Aorta (tissue), 5 donors: ENCODE results near the gene CHRNB4. TPM values are rescaled to one million over a fixed set of nuclear protein-coding genes. Genes with fewer than 3 reads are reported as not detected.

Experiments
- ATAC-seq: fragments of 200-7000 bp; cut with Tn5 transposase; one replicate; pipeline ENCODE4 v1.9.1; 2022; ENCODE audit warnings: moderate library complexity; ENCODE audit not compliant: low FRiP score
- DNase-seq, 2 donors: peaks; one replicate each; pipeline ENCODE4 v3.0.0-alpha.2; 2020
- H3K27ac ChIP-seq, 2 donors: one replicate each; pipeline ENCODE4 v1.5.1; 2013; ENCODE audit warnings: low read length in 2 of 2, mild to moderate bottlenecking in 2 of 2, moderate library complexity in 2 of 2, control low read depth in 1 of 2, inconsistent platforms in 1 of 2, low read depth in 1 of 2
- H3K27me3 ChIP-seq, 2 donors: one replicate each; pipeline ENCODE4 v1.6.1; 2013; ENCODE audit warnings: control low read depth in 1 of 2, low read length in 1 of 2, mild to moderate bottlenecking in 1 of 2, moderate library complexity in 1 of 2; ENCODE audit not compliant: insufficient read depth in 2 of 2, control insufficient read depth in 1 of 2
- H3K36me3 ChIP-seq, 2 donors: one replicate each; pipeline ENCODE4 v1.6.1; 2013; ENCODE audit warnings: control low read depth in 1 of 2, low read length in 1 of 2, mild to moderate bottlenecking in 1 of 2; ENCODE audit not compliant: insufficient read depth in 2 of 2, control insufficient read depth in 1 of 2
- H3K4me1 ChIP-seq, 2 donors: one replicate each; pipeline ENCODE4 v1.6.1; 2013; ENCODE audit warnings: low read length in 2 of 2, control low read depth in 1 of 2, mild to moderate bottlenecking in 1 of 2, moderate library complexity in 1 of 2; ENCODE audit not compliant: insufficient read depth in 2 of 2, control insufficient read depth in 1 of 2
- H3K4me3 ChIP-seq, 2 donors: one replicate each; pipeline ENCODE4 v1.5.1; 2013; ENCODE audit warnings: low read length in 2 of 2, control low read depth in 1 of 2, mild to moderate bottlenecking in 1 of 2
- H3K9me3 ChIP-seq: one replicate; pipeline ENCODE4 v1.6.1; 2013; ENCODE audit warnings: mild to moderate bottlenecking, low read length; ENCODE audit not compliant: control insufficient read depth
- WGBS, 2 donors: extraction: QIAGEN DNeasy Blood & Tissue Kit; methylation state at CpG; one replicate each; pipeline ENCODE4 v1.1.7; 2013; 5-methylcytosine and 5-hydroxymethylcytosine counted together
- intact Hi-C, 2 donors: fragments of 100-400 bp; cut with DNase I; formaldehyde crosslinking; loops; one replicate each; pipeline versions ENCODE4 v1.14.2 to v1.15.0; 2022
- polyA plus RNA-seq, 2 donors: library from polyadenylated mRNA; stranded (reverse); fragments of 200-250 nt; gene quantifications; one replicate each; pipeline ENCODE4 v1.2.3, GENCODE V29; 2013
- total RNA-seq, 2 donors: library from RNA; stranded (reverse); fragmentation: NEBNext Ultra II Directional; extraction: Animal tissue kit (Norgen Biotek cat#: 25700); gene quantifications; one replicate each; pipeline ENCODE4 v1.2.1, GENCODE V29; 2021
- donor health status: healthy with polysubstance abuse.
- donor health status: Bipolar disorder and iron deficiency.
- donor health status: DM: no; HTN: no; CAD: no.
- donor health status: DM: no; HTN: no; CAD: no.
- donor health status: DM: yes; HTN: yes; CAD: no.

Gene CHRNB4
- total and polyA plus RNA-seq, 4 donors = not detected

DNA sequence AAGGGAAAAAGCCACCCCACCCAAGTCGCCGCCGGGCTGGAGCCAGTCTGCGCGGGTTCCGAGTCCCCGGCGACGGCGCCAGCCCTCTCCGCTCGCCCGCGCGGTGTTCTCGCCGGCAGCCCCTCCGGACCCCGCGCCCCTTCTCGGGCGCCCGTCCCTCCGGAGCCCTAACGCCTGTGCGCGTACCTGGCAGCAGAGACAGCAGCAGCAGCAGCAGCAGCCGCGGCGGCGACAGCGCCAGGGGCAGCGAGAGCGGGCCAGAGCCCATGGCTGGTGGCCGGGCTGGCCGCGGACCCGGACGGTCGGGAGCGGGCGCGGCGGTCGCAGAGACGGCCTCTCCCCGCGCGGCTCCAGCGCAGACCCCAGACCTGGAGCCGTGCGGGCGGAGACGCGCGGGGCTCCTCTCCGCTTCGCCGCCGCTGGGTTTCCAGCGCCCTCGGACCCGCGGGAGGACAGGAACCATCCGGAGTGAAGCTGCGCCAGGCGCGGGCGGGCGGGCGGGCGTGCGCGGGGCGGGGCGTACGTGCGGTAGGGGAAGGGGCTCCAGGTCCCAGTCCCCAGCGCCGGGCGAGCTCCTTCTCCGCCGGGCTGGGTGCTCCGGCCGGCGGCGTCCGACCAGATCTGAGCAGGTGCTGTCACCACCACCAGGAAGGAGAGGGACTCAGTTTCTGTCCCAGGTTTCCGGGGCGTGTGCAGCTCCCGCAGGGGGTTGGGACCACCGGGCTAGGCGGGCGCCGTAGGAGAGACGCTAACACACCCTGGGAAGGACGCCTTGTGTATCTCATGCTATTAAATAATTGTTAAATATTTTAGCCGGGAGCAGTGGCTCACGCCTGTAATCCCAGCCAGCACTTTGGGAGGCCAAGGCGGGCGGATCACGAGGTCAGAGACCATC lies 20.2 kb downstream of the CHRNB4 start, which contains the start of gene CHRNA3:
CHRNA3 (minus strand) TSS at position 470 of the 895 bp plus-strand sequence; CDS start at position 268, 202 bp downstream.
- H3K4me3 ChIP-seq = peak within 1 kb of the TSS; percentile 2 to 22
- H3K36me3 ChIP-seq = no peaks in the 10 kb centered on the region
- 2 to 4% methylated on average over 53 to 102 of the region's 102 CpGs for WGBS, 2 donors
- no peak within 1 kb of the TSS for H3K27ac ChIP-seq
- intact Hi-C loops = no loop called here
- no peaks in the 10 kb centered on the region for H3K4me1 ChIP-seq
- no peaks in the 10 kb centered on the region for H3K9me3 ChIP-seq
- ATAC-seq (no peak), DNase-seq (peak in 1 of 2 donors; percentile 39)
- no peaks in the 10 kb centered on the region for H3K27me3 ChIP-seq

- DNase-seq (no peak), ATAC-seq (no peak)
- 1 to 2% methylated on average over 33 to 41 of the region's 41 CpGs for WGBS, 2 donors
- Histone ChIP-seq H3K36me3 (no peaks in the 10 kb centered on the region), H3K9me3 (no peaks in the 10 kb centered on the region), H3K27me3 (no peaks in the 10 kb centered on the region), H3K4me3 (peak overlapping the region in 1 of 2 donors; percentile 2), H3K4me1 (no peaks in the 10 kb centered on the region), H3K27ac (no peak overlapping the region)
- intact Hi-C loops = no loop called here
Observed at GRCh38 chr15:78620021-78620526, 20.9 kb downstream of the CHRNB4 start.

DNA sequence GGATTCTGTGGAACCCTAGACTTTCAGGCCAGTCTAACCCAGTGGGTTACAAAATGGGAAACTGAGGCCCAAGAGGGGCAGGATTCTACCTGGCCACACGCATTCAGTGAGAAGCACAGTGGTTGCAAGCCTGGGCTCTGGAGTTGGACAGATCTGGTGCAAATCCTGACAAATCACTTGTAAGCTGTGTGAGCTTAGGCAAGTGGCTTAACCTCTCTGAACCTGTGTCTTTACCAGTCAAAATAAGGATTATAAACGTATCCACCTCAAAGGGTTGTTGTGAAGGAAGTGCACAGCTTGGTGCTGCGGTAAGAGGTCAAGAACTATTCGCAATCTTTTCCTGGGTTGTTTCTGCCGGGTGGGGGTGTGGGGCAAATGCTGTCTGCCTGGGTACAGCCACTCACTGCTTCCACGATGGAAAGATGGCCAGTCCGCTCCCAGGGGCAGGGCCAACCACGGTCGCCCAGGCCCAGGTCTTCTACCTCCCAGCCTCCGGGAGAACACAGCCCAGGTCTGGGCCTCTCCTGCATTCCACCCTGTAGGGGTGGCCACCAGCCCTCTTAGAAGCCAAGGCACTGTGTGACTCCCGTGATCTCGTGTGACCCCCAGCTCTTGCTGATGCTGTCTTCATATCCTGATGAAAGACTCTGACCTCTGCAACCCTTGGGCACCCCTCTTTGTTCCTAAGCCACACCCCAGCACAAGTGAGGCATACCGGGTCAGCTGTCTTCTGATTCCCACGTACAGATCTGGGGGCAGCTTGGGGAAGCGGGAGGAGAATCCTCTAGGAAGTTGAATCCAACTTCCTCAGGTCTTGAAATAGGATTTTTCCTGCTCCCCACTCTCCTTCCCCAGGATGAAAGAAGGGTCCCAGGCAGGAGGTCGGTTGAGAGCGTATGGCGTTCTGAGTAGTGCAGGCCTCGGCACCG lies 21.7 kb downstream of the CHRNB4 start:
- no peak overlapping the region for H3K4me3 ChIP-seq
- H3K27me3 ChIP-seq = no peaks in the 10 kb centered on the region
- ATAC-seq = no peak
- no peaks in the 10 kb centered on the region for H3K4me1 ChIP-seq
- no peak overlapping the region for H3K27ac ChIP-seq
- no peak for DNase-seq
- intact Hi-C loops = loop anchor here (2.0 to 10.0 kb wide), 4 partner anchors 90 to 566 kb away; no protein-coding TSS in a partner anchor
- 43 to 58% methylated on average over 20 of the region's 20 CpGs for WGBS, 2 donors
- H3K36me3 ChIP-seq = no peaks in the 10 kb centered on the region
- no peaks in the 10 kb centered on the region for H3K9me3 ChIP-seq

- no peak overlapping the region for H3K27ac ChIP-seq
- DNase-seq (peak; percentile 89 to 92), ATAC-seq (peak; percentile 75)
- intact Hi-C loops = loop anchor here (1.0 to 10.0 kb wide), 5 partner anchors 90 to 566 kb away; no protein-coding TSS in a partner anchor
- H3K36me3 ChIP-seq = no peaks in the 10 kb centered on the region
- H3K27me3 ChIP-seq = no peaks in the 10 kb centered on the region
- H3K4me3 ChIP-seq = no peak overlapping the region
- H3K4me1 ChIP-seq = no peaks in the 10 kb centered on the region
- H3K9me3 ChIP-seq = no peaks in the 10 kb centered on the region
- 13 to 24% methylated on average over 8 of the region's 8 CpGs for WGBS, 2 donors
Observed at GRCh38 chr15:78618490-78618934, 22.5 kb downstream of the CHRNB4 start.

DNA sequence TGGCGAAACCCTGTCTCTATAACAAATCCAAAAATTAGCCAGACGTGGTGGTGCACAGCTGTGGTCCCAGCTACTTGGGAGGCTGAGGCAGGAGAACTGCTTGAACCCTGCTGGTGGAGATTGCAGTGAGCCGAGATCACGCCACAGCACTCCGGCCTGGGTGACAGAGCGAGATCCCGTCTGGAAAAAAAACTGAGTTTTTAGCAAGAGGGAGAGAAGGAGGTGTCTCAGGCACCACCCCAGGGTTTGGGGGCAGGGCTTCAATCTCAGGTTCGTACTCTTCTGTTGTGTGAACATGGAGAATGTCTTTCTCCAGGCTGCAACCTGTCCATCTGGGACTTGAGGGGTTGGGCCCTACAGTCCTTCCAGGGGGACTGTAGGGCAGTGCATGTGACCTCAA lies 22.9 kb downstream of the CHRNB4 start:
- Histone ChIP-seq H3K4me3 (no peak overlapping the region), H3K27ac (no peak overlapping the region), H3K9me3 (no peaks in the 10 kb centered on the region), H3K4me1 (no peaks in the 10 kb centered on the region), H3K36me3 (no peaks in the 10 kb centered on the region), H3K27me3 (no peaks in the 10 kb centered on the region)
- intact Hi-C loops = loop anchor here (1.0 to 10.0 kb wide), 5 partner anchors 91 to 567 kb away; no protein-coding TSS in a partner anchor
- WGBS, 2 donors = 84 to 86% methylated on average over 8 of the region's 8 CpGs
- no peak for DNase-seq
- ATAC-seq = no peak

DNA sequence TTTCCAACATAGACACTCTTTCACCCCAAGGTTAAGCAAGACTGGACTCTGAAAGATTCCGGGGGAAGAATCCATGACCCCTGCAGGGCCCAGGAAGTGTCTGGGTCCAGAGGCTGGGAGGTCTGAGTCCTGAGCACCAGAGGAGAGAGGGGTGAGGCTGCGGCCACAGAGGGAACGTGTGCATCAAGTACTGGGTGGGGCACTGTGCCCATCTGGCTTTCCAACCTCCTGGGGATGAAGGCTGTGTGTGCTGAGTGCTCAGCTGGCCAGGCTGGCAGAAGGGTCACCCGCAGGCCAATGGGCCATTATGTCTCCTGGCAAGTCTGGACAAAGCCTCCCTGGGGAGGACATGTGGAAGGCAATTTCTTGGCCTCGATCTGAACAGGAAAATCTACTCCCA lies 23.5 kb downstream of the CHRNB4 start:
- no peaks in the 10 kb centered on the region for H3K36me3 ChIP-seq
- H3K4me3 ChIP-seq = no peak overlapping the region
- no peaks in the 10 kb centered on the region for H3K9me3 ChIP-seq
- no peaks in the 10 kb centered on the region for H3K27me3 ChIP-seq
- DNase-seq (no peak), ATAC-seq (no peak)
- no peak overlapping the region for H3K27ac ChIP-seq
- WGBS, 2 donors = 82 to 84% methylated on average over 5 of the region's 5 CpGs
- intact Hi-C loops = loop anchor here (5.0 to 10.0 kb wide), 3 partner anchors 135 to 567 kb away; no protein-coding TSS in a partner anchor
- H3K4me1 ChIP-seq = no peaks in the 10 kb centered on the region

- Histone ChIP-seq H3K9me3 (no peaks in the 10 kb centered on the region), H3K36me3 (no peaks in the 10 kb centered on the region), H3K4me3 (no peak overlapping the region), H3K27me3 (no peaks in the 10 kb centered on the region), H3K4me1 (no peaks in the 10 kb centered on the region), H3K27ac (no peak overlapping the region)
- intact Hi-C loops = loop anchor here (5.0 to 10.0 kb wide), 3 partner anchors 135 to 568 kb away; no protein-coding TSS in a partner anchor
- ATAC-seq = no peak
- 73 to 78% methylated on average over 7 of the region's 7 CpGs for WGBS, 2 donors
- DNase-seq = no peak
Observed at GRCh38 chr15:78617076-78617475, 23.9 kb downstream of the CHRNB4 start.

DNA sequence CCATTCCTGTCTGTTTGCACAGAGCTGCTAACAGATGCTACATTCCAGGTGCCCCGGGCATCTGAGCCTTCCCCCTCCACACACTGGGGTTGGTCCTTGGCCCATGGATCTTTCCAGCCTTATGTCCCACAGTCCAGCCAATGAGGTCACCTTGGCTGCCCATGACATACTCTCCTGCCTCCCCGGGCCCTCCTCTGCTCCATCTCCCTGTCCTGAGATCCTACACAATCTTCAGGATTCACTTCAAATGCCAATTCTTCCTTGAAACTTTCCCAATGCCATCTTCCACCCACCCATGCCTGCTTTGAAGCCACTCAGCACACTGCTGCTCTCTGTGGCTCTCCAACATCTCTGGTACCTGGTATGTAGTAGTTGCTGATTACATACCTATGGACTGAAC lies 24.5 kb downstream of the CHRNB4 start:
- Histone ChIP-seq H3K9me3 (no peaks in the 10 kb centered on the region), H3K4me3 (no peak overlapping the region), H3K4me1 (no peaks in the 10 kb centered on the region), H3K27ac (no peak overlapping the region), H3K36me3 (no peaks in the 10 kb centered on the region), H3K27me3 (no peaks in the 10 kb centered on the region)
- WGBS, 2 donors = 86 to 97% methylated on average over 2 of the region's 2 CpGs
- intact Hi-C loops = loop anchor here (5.0 to 10.0 kb wide), 3 partner anchors 136 to 568 kb away; no protein-coding TSS in a partner anchor
- DNase-seq (no peak), ATAC-seq (no peak)
